Lung microvascular endothelial cell (primary cell): ENCODE results near the gene SYNGR2. TPM values are rescaled to one million over a fixed set of nuclear protein-coding genes. Genes with fewer than 3 reads are reported as not detected.

Experiments
- DNase-seq, 2 donors: peaks; one replicate each; pipeline versions ENCODE4 v3.0.0 to v3.0.0-alpha.2; 2010; ENCODE audit warnings: low read depth in 2 of 2
- total RNA-seq: library from RNA; depleted of rRNA; stranded (reverse); fragments of >200 nt; gene quantifications from 2 replicates; pipeline ENCODE4 v1.2.1, GENCODE V29; 2014

SYNGR2 gene
- total RNA-seq, 1 donor from 2014 or later = 55.8 TPM

DNA sequence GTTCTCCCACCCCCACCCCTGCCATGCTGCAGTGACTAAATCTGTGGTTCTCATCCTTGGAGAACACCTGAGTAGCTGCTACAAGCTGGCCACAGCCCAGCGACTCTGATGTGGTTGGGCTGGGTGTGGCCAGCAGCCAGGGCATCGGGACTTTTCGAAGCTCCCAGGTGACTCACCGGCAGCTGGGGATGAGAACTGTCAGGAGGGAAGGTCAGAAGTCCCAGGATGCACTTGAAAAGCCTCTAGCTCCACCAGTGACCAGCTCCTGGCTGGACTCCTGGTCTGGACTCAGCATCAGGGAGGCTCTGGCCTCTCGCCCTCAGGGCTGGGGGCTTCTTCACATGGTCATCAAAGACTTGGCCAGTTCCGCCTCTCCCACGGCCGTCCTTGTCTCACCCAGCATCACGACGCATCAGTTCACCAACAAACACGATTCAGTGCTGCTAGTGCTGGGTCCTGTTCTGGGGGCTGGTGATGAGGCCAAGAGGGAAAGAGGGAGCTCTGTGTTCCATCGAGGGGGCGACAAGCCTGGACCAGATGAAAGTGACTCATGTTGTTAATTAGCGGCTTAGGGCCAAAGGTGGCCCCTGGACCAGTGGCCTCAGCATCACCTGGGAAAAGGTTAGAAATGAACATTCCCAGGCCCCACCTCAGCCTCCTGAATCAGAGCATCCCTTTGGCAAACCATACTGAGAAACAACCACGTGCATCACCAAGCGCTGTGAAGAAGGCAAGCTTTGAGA lies 26.1 kb upstream of the SYNGR2 start:
- DNase-seq = peak; percentile 21 to 42

DNA sequence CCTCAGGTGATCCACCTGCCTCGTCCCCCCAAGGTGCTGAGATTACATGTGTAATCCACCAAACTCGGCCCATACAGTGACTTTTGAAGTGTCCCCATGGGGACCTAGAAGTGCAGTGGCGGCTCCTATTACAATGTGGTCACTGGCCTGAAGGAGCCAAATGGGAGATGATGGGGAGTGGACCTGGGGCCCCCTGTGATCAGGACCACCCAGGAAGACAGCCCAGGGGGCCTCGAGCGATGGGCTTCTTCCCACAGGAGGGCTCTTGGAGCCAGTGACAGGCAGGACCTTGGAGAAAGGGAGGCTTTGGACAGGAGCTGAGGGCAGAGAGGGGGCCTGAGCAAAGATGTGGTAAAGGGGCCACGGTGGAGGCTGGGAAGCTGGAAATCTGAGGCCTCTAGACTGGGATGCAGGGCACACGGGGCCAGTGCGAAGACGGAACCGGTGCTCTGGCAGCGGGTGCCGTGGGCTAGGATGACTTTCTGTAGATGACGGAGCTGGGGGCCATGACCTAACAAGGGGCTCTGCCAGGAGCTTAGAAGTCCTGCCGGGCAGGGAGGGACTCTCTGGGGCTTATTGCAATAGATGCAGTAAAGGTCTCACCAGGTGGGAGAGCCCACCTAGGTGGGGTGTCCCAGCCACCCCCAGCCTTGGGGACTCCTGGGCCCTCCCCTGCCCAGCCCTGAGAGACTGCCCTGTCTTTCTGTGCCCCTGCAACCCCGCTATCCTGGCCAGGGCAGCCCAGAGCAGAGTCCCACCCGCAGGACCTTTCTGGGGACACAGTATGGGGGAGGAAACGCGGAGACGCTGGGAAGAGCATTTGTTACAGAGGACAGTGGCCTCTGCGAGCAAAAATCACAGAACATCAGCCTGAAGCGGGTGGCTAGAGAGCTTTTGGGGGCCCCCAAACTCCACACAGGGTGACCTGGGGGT lies 24.9 kb upstream of the SYNGR2 start:
- no peak for DNase-seq

DNA sequence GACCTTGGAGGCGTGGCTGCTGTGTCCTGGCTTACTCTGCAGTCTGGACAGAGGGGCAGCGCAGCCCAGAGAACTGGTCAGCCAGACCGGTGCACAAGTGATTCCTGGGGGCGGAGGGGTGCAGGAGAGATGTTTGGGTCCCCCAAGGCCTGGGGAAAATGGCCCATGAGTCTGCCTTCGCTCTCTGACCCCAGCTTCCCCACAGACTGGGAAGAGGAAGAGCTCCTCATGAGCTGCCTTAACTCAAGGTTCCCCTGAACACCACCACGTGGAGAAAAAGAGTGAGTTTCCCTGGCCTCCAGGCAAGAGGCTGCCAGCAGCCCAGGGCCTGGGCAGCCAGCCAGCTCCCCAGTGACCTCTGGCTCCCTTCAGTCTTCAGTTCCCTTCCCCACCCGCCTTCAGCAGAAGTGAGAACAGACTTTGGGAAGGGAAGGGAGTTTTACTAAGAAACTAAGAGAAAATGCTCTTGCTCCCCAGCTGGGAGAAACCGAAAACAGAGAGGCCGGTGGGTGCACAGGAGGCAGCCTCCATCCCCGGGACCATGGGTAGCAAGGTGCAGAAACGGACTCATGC lies 24.1 kb upstream of the SYNGR2 start:
- DNase-seq = peak in 1 of 2 donors; percentile 73

DNA sequence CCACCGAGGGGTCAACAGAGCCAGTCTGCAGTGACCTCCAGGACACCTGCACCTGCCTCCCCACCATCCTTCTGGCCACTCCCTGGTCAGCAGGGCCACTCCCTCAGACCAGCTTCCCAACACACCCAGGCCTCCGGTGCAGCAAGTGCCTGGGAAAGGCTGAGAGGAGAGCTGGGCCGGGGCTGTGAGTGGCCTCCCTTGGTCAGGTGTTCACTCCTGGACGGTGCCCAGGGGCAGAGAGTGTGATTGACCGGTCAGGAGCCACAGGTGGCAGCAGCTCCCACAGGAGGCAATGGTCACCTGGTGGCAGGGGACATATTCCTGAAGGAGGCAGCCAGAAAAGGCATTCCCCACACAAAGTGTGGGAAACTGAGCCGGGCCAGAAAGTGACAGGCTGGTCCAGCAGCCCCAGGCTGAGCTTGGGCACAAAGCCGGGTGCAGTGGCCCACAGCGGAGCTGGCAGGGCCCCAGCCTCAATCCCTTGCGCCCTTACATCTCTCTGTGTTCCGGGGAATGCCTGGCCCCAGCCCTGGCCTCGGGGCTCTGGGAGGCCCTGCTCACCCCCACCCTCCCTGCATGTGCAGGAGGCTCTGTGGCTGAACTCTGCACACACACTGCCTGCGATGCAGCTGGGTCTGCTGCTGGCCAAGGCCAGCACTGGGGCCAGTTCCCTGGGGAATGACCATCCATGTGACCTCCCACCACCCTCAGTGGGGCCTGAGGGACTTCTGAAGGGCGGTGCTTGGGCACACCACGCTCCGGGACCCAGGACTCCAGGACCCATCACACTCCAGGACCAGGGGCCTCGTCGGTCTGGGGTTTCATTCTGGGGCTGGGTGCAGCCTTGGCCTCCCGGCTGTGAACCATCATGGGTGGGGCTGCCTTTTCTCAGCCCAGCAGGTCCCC lies 23.4 kb upstream of the SYNGR2 start:
- DNase-seq = no peak

DNA sequence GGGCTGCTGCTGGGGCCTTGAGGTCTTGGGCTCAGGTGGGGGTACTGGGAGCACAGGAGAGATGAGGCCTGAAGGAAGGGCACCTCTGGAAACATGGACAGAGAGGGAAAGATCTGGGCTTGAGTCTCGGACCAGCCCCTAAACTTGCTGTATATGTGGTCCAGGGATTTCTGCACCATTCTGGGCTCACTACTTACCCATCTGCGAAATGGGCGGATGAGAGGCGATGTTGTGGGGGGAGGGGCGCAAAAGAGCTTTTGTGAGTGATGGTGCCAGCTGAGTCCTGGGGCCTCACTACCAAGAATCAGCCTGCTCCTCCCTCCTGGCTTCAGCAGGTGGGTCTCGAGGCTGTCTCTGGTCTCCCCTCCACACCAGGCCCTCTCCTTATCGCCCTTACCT lies 21.9 kb upstream of the SYNGR2 start:
- DNase-seq = no peak

DNA sequence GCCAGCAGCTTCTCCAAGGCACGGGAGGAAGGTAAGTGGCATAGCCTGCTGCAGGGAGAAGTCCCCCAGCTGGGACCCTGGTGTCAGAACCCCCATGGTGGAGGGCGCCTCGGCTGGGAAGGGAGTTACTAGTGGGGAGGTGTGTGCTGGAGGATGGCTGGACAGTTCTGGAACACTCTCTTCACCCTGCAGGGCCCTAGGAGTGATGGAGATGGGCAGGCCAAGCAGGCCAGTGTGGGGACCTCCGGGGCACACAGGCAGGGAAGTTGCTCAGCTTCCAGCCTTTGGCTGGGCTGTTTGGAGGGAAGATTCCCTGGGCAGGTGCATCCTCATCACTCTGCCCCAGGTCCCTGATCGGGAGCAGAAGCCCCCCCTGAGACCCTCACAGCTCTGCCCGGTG lies 21.5 kb upstream of the SYNGR2 start:
- DNase-seq = no peak

DNA sequence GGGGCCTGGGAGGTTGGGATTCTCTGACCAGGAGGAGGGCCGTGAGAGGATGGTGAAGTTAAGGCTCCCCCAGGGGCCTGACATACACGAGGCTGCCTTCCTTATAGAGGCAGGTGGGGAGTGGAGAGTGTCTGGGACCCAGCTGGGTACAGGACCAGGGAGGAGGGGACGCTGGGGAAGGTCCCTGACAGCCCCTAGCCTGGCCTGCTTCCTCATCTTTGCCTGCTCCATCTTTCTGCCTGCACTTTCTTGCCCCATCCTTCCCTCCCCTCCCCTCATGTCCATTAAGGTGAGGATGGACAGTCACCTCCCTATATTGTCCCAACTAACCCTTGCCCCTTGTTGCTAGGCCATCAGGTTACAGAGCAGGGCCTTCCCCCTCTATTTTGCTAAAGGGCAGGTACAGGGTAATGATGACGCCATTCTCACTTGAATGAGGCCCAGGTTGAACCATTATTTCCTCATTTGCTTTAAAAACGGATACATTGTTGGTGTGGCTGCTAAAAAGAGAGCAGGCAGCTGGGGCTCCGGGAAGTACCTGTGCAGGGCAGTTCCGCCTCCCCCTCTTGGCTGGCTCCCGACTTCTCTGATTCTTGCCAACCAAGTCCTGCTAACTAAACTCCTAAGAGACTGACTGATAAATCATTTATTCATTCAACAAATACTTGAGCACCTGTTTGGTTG lies 20.9 kb upstream of the SYNGR2 start:
- no peak for DNase-seq

DNA sequence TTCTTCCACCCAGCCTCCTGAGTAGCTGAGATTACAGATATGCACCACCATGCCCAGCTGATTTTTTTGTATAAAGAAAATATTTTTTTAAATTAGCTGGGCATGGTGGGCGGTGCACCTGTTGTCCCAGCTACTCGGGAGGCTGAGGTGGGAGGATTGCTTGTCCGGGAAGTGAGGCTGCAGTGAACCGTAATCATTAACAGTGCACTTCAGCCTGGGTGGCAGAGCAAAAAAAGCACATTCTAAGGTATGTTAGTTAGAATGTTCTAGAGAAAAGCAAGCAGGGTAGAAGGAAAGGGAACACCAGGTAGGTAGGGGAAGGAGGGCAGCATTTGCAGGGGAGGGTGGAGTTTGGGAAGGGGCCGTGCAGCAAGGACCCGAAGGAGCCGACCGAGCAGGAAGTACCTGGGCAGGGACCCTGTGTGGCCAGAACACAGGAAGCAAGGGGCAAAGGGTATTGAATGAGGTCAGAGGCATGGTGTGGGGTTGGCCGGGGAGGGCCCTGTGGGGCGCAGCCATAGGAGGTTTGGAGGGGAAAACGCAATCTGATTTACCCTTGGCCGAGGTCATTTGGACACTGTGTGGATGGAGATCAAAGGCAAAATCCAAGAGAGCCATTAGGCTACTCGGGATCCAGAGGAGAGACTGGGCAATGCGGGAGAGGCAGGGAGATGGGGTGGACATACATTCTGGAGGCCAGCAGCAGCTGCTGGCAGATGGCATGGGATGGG lies 19.9 kb upstream of the SYNGR2 start:
- no peak for DNase-seq

DNA sequence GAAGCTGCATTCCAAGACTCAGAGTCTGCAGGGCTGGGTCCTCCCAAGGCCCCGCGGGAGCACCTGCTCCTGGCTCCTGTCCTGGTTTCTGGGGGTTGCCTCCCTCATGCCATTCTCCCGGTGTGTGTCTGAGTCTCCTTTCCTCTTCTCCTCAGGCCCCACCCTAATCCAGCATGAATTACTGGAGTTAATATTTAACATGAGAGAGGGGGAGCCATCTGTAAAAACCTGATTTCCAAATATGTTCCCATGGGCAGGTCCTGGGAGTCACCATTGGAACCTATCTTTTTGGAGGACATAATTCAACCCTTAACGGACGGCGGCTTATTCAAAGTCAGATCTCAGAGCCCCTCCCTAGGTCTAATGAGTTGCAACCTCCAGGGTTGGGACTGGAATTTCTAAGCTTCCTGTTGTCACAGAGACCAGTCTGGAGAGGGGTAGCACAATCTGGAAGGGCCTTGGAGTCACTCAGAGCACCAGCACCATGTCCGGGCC lies 16.8 kb upstream of the SYNGR2 start:
- DNase-seq = no peak

DNA sequence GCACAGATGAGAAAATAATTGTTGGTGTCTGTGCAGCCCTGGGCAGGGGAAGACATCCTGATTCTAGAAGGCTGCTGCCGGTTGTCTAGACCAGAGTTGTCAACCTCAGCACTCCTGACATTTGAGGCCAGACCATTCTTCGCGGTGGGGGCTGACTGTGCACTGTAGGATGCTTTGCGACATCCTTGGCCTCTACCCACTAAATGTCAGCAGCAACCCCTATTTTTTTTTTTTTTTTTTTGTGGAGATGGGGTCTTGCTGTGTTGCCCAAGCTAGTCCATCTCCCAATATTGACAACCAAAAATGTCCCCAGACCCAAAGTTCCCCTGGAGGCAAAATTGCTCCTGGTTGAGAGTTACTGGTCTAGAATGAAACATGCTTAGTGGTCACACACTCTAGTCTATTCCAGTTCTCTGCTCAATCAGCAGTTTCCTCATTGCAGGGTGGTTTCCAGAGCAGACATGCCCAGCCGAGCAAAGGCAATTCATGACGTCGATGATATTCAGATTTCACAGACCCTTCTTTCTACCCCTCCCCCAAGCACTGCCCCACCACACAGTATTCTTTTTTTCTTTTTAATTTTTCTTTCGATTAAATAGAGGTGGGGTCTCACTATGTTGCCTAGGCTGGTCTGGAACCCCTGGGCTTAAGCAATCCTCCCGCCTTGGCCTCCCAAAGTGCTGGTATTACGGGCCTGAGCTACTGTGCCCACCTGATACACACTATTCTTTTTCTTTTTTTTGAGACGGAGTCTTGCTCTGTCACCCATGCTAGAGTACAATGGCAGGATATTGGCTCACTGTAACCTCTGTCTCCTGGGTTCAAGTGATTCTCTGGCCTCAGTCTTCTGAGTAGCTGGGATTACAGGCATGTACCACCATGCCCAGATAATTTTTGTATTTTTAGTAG lies 13.2 kb upstream of the SYNGR2 start:
- DNase-seq = no peak

DNA sequence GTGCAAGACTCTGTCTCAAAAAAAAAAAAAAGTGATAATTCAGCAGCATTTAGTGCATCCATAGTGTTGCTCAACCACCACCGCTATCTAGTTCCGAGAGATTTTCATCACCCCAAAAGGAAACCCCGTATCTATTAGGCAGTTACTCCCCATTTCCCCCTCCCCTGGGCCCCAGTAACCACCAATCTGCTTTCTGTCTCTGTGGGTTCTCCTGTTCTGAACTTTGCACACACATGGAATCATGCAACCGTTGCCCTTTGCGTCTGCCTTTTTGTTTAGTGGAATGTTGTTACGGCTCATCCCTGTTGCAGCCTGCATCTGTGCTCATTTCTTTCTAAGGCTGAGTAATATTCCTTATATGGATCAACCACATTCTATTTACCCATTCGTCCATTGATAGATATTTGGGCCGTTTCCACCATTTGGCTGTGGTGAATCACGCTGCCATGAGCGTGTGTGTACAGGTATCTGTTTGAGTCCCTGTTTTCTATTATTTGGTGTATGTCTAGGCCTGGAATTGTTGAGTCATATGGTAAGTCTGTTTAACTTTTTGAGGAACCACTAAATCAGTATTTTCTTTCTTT lies 8.7 kb upstream of the SYNGR2 start:
- no peak for DNase-seq

DNA sequence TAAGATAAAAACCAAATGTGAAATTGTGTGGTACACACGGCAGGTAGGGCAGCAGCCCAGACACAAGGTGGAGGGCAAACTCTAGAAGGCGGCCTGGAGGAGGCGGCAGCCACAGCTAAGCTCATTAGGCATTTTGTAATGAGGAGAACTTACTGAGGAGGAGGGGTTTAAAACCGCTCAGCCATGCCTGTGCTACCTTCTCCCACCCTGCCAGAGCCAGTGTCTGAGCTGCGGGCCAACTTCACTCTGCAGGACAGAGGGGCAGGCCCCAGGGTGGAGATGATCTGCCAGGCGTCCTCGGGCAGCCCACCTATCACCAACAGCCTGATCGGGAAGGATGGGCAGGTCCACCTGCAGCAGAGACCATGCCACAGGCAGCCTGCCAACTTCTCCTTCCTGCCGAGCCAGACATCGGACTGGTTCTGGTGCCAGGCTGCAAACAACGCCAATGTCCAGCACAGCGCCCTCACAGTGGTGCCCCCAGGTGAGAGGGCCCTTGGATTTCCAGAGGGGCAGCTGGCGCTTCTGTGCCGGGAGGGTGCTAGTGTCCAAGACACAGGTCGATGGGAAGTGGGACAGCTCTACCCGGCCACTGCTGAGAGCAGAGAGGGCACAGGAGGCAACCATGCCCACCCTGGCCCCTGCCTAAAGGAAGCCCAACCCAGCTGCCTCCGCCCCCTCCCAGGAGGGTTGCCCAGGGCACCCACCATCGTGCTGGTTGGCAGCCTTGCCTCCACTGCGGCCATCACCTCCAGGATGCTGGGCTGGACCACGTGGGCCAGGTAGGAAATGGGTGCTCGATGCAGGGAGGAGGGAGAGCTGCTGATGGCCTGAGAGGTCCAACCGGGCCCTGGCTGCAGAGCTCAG lies 4.3 kb upstream of the SYNGR2 start:
- DNase-seq = no peak

DNA sequence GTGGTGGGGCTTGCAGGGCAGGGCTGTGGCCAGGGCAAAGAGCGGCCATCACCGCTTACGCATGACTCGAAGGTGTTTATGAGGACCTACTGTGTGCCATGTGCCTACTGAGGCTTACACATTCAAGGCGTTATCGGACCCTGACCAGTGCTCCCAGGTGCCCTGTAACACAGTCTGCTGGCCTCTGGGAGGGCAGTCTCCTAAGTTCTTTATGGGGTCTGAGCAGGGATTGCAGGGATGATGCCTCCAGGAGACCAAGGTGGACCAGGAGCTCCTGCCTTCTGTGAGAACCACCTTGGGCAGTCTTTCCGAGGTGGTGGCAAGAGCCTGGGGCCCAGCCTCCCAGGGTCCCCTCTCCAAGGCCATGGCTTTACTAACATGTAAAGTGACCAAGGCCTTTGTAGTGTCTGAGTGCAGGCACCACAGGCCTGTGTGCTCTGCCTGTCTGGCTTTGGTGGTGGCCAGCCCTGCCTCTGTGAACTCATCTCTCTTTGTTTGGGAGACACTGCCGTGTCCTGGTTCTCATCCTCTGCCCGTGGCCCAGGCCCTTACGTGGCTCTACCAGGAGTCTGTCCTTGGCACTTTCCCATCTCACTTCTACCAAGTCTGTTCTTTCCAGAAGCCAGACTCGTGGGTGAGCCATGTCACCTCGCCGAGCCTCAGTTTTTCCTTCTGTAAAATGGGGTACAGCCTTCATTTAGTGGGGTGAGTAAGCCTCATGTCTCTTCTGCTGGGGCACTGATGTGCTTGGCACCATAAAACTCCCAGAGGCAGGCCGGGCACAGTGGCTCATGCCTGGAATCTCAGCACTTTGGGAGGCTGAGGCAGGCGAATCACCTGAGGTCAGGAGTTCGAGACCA lies 3.4 kb upstream of the SYNGR2 start:
- no peak for DNase-seq

DNA sequence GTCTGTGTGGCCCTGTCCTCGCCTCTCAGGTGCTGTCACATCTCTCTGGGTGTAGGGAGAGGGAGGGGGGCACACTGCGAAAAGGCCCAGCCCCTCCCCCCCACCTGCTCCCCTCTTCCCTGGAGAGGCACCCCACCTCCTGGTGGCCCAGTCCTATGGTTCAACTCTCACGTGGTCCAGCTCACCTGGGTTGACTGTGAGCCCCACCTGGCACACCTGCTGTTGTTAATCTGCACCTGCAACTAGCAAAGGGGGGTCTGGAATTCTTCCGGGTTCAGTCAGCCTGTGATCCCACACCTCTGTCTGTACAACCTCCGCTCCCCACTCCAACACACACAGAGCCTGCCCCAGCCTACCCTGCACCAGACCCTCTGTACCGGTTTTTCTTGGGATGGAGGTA lies 2.0 kb upstream of the SYNGR2 start:
- DNase-seq = no peak

DNA sequence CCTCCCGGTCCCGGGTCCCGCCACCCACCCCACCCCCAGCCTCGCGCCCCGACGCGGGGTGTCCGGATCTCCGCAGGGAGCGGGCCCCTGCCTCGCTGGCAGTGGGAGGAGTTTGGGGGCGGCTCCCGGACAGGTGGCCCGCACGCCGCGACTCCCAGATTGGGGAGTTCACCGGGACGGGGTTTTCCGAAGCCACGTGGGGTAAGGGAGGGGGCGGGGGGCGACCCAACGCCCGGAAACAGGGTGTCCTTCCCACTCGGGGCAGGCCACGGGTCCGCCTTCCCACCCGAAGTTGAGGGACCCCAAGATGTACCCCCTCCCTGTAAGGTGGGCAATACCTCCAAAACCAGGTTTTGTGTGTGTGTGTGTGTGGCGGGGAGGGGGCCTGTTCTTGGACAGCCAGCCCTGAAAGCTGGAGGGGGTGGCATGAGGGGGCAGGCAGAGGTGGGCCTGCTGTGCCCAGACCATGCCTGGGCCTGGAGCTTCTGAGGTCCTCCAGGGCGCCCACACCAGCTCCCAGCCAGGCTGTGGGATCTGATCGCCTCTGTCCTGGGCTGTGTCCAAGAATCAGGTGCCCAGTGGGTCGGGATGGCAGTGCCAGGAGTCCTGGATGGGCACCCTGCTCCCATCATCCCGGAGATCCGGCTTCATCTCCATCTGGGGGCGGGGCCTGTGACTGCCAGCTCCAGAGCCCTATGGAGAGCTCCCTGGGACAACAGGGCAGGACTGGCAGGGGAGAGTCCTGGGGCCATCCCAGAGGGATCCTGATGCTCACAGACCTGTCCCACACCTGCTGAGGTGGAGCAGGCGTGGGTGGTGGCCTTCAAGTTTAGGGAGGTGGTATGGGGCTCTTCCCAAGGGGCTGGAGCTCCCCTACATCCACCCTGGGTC lies 767 bp downstream of the SYNGR2 start:
- DNase-seq = peak; percentile 47 to 63
